Astrocyte of the hippocampus (primary cell): ENCODE data around the gene VWF.

ENCODE experiments used
- DNase-seq: peaks from one replicate; pipeline ENCODE4 v3.0.0; 2011; ENCODE audit warnings: low read depth, low spot score

The VWF gene

GRCh38 chr12:5953835-5954586, 170.5 kb downstream of the VWF start:
- DNase-seq, result no peak

GRCh38 chr12:5952031-5952430, 172.4 kb downstream of the VWF start:
- no peak for DNase-seq

GRCh38 chr12:5948696-5949095, 175.8 kb downstream of the VWF start:
- DNase-seq, result no peak

- no peak for DNase-seq
Observed at GRCh38 chr12:5947006-5947405, 177.5 kb downstream of the VWF start.

GRCh38 chr12:5946388-5946787, 178.1 kb downstream of the VWF start:
- no peak for DNase-seq

GRCh38 chr12:5945071-5946008, 179.1 kb downstream of the VWF start, which contains the start of gene ANO2:
TSS of gene ANO2 (minus strand) at chr12:5945259. CDS start at chr12:5945217, 42 bp downstream.
- peak; percentile 67 for DNase-seq

- DNase-seq, result peak; percentile 30
Observed at GRCh38 chr12:5944688-5945070, 179.8 kb downstream of the VWF start.

GRCh38 chr12:5944053-5944452, 180.4 kb downstream of the VWF start:
- no peak for DNase-seq

- DNase-seq, result no peak
Observed at GRCh38 chr12:5941907-5942306, 182.6 kb downstream of the VWF start.

GRCh38 chr12:5927732-5928516, 196.5 kb downstream of the VWF start:
- no peak for DNase-seq

- DNase-seq, result no peak
Observed at GRCh38 chr12:5925646-5926045, 198.8 kb downstream of the VWF start.

- DNase-seq, result no peak
Observed at GRCh38 chr12:5924342-5924741, 200.1 kb downstream of the VWF start.

- no peak for DNase-seq
Observed at GRCh38 chr12:5923751-5924150, 200.7 kb downstream of the VWF start.

- DNase-seq, result no peak
Observed at GRCh38 chr12:5923043-5923605, 201.3 kb downstream of the VWF start.

- no peak for DNase-seq
Observed at GRCh38 chr12:5921966-5922899, 202.2 kb downstream of the VWF start.

- DNase-seq, result no peak
Observed at GRCh38 chr12:5921027-5921909, 203.2 kb downstream of the VWF start.

- no peak for DNase-seq
Observed at GRCh38 chr12:5916785-5917290, 207.6 kb downstream of the VWF start.

- DNase-seq, result no peak
Observed at GRCh38 chr12:5915511-5915910, 209.0 kb downstream of the VWF start.
